NCI-H2107 (cell line): ENCODE data around the gene GANC.
"Not testable (repeated sequence)": the region's sequence is repeated elsewhere in the genome, so short reads cannot be mapped to it uniquely, and the experiment has no call there.

Source experiments
- DNase-seq: peaks from one replicate; lab custom pipeline; 2025; lab: John Stamatoyannopoulos, UW

GANC gene

DNA sequence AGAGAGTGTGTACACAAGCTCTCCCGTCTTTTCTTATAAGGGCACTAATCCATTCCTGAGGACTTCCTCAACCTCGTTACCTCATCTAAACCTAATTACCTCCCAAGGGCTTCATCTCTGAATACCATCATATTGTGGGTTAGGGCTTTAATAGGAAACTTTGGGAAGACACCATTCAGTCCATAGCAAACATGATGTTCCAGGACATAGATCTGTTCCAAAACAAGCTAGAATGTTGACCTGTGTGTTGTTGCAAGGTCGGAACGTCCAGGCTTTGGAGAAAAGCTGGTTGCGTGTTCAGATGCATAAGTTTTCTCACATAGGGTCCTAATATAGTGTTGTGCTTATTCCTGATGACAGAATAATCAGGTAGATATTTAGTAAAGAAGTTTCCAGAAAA, 9.9 kb downstream of the GANC start:
- no peak for DNase-seq

DNA sequence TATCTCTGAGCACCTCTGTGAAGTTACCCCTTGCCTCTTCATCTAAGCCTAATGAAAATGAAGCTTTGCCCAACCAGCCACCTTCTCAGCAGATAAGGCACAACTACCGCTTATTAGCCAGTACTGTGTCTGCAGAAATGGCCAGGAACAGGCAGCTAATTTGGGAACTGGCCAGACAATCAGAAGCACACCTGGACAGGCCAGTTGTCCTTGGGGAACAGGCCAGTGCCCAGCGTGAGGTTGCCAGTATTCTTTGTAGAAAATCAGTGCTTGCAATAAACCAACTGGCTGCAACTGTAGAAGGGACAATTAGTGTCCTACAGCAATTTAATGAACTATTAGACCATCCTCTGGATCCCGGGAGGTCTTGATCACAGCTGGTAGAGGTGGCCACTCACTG, 10.7 kb downstream of the GANC start:
- DNase-seq = no peak

DNA sequence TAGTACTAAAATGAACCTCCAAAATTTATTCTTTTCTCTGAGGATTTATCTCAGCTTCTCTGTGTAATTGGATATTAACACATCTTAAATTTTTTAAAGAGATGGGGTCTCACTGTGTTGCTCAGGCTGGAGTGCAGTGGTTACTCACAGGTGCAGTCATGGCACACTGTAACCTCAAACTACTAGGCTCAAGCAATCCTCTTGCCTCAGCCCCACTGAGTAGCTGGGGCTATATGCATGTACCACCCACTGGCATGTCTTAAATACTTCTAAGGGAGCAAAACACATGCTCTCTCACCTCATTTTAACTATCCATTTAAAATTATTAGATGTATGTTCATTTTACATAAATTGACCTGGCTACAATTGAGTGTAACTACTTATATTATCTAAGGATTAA, 11.6 kb downstream of the GANC start:
- DNase-seq = no peak

DNA sequence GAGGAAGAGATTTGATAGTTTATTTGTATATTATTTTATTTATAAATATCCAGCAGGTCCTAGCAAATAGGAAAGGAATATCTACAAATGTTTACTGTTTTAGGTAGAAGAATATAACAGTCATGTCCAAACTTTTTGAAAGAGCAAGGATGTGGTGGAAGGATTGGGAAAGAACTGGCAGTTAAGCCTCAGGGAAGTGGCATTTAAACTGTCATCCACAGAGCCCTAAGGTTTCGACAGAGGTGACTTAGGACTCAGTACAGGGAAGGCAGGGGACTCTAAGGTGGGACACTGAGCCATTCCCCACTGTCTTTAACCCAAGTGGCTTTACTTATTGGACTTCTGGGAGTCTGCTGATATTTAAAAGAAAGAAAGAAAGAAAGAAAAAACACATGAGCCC, 12.0 kb downstream of the GANC start:
- no peak for DNase-seq

DNA sequence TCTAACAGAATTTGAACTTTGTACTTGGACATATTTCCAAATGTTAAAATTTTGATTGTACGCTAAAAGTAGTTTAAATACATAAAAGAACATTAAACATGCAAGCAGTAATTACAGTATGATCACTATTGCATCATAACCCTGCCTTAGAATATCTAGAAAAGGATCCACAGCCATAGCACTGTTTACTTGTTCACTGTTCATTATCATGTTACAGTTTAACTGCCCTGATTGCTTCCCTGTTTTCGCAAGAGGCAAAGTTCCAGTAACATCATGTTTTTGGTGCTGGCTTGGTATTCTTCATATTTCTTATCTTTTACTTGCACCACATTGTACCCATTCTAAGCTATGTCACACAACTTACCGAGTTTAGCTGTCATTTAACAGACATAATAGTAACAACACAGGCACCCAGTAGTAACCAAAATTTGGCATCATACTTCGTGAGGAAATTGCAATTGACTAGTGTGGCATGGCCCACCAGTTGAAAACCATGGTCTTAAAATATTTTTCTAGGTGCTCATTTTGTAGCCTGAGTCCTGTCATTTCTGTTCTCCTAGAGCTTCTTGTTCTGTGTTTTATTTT, 13.5 kb downstream of the GANC start:
- DNase-seq = no peak

DNA sequence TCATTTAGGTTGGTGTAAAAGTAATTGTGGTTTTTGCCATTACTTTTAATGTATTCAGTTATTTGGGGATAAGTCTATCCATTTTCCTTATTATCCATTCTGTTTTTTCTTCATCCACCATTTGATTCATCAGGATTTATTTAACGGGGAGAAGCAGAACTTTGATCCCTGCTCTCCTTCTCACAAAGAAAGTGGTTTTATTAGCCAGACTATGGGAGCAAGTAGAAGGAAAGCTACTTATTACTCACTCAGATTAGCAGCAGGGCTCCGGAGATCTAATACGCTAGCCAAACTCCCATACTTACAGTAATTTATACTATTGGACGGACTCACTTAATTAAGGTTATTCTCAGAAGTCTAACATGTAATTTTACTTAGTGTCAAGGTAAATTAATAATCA, 14.9 kb downstream of the GANC start:
- no peak for DNase-seq

DNA sequence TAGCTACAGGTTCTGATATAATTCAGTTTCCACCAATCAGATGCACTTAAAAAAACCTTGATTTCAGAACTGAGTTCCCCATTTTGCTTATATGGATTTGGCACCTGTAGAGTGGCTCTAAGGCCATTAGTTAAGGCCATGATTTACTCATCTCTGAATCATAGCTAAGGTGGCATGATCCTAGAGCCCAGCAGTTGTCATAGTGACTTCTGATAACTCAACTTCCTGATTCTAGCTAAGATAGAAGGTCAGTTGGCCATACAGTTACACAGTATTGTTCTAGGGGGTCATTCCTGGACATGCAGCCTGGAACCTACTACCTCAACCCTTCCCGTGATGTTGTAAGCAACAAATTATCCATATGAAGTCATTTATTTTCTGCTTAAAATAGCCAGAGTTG, 16.2 kb downstream of the GANC start:
- no peak for DNase-seq

DNA sequence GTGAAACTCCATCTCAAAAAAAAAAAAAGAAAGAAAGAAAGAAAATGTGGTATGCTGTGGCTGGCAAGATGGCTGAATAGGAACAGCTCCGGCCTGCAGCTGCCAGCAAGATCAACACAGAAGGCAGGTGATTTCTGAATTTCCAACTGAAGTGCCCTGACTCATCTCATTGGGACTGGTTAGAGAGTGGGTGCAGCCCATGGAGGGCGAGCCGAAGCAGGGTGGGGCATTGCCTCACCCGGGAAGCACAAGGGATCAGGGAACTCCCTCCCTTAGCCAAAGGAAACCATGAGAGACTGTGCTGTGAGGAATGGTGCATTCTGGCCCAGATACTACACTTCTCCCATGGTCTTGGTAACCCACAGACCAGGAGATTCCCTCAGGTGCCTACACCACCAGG, 28.0 kb downstream of the GANC start:
- DNase-seq = not testable (repeated sequence)

DNA sequence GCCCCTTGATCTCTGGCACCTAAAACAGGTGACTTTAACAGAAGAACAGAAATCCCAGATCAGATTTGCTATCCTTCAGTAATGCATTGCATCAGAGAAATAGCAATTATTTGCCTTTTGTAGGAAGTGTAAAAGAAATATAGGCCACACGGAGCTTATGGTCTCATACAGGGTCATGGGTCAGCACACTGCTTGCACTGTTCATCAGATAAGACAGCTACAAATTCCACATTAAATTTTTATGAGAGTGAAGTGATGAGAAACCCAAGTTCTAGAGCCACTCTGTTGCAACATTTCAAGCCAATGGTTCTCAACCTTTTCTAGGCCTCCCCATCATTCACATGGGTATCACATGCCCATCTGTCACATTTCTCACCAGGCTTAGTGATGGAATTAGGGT, 33.7 kb downstream of the GANC start:
- DNase-seq = no peak

DNA sequence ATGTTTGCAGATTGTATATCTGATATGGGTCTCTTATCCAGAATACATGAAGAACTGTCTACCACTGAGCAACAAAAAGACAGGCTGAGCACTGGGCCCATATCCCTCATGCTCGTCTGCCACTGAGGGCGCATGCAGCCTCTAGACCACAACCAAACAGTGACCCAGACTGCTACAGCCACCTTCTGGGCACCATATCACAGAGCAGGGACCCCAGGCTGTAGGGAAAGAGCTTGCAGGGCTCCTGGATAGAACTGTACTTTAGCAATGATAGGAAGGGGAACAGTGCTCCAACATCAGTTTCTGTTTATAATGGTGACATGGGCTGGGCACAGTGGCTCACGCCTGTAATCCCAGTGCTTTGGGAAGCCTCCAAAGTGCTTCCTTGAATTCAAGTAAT, 40.5 kb downstream of the GANC start:
- no peak for DNase-seq

DNA sequence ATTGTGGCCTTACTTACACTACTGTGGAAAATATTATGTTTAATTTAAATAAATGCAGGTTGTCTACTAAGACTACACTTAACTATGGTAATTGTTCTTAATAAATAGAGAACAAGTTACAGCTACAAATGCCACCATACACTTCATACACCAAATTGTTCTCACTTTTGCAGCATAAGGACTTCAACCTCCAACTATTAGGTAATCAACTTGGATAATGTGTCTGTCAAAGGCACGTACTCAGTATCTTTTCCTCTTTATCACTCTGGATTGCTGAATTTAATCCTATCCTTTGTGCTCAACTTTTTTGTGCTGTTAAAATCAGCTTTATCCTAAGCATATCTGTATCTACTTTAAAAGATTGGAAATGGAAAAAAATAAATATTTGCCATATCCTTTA, 41.8 kb downstream of the GANC start:
- no peak for DNase-seq

DNA sequence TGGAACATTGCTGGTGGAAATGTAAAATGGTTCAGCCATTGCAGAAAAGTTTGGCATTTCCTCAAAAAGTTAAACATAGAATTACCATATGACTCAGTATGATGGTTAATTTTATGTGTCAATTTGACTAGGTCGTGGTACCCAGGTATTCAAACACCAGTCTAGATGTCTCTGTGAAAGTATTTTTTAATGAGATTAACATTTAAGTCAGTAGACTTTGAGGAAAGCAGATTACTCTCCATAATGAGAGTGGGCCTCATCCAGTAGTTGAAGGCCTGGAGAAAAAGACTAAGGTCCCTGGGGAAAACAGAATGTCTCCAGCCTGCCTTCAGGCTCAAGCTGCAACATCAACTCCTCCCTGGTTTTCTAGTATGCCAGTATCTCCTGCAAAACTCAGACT, 42.5 kb downstream of the GANC start:
- no peak for DNase-seq

DNA sequence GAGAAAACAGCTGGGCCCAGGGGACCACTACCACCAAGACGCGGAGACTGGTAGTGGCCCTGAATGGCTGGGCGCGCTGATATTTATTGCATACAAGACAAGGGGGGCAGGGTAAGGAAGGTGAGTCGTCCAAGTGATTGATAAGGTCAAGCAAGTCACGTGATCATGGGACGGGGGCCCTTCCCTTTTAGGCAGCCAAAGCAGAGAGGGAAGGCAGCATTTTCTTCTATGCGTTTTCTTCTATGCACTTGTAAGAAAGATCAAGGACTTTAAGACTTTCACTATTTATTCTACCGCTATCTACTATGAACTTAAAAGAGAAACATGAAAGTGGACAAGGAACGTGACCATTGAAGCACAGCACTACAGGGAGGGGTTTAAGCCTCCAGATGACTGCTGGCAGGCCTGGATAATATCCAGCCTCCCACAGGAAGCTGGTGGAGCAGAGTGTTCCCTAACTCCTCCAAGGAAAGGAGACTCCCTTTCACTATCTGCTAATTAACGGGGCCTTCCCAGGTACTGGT, 43.3 kb downstream of the GANC start:
- not testable (repeated sequence) for DNase-seq

DNA sequence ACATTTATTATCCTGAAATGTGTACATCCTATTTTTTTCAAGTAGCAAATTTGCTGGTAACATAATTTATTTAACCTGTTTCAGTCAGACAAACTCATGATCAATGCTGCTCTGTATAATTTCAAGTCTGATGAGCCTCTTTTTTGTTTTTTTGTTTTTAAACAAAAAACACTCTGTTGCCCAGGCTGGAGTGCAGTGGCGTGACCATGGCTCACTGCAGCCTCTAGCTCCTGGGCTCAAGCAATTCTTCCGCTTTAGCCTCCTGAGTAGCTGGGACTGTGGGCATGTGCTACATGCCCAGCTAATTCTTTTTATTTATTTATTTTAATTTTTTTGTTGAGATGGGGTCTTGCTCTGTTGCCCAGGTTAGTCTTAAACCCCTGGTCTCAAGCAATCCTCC, 46.2 kb downstream of the GANC start:
- DNase-seq = no peak

DNA sequence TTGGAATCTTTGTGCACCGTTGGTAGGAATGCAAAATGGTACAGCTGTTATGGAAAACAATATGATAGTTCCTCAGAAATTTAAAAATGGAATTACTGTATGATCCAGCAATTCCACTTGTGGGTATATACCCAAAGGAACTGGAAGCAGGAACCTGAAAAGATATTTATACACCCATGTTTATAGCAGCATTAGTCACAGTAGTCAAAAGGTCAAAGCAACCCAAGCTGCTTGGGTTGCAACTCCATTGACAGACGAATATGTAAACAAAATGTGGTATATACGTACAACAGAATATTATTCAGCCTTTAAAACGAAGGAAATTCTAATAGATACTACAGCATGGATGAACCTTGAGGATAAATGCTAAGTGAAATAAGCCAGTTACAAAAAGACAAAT, 51.3 kb downstream of the GANC start:
- no peak for DNase-seq

DNA sequence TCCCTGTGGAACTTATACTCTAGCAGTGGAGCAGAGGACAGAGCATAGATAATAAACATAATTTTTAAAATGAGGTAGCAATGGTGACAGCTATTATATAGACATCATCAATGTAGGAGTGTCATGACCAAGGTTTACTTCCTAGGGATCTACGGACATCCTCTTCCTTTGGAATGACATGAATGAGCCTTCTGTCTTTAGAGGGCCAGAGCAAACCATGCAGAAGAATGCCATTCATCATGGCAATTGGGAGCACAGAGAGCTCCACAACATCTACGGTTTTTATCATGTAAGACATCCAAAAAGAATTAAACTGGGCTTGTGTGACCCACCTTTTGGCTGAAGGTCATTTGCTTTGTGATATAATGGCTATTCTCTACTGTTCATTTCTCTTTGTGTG, 56.2 kb downstream of the GANC start:
- DNase-seq = no peak

DNA sequence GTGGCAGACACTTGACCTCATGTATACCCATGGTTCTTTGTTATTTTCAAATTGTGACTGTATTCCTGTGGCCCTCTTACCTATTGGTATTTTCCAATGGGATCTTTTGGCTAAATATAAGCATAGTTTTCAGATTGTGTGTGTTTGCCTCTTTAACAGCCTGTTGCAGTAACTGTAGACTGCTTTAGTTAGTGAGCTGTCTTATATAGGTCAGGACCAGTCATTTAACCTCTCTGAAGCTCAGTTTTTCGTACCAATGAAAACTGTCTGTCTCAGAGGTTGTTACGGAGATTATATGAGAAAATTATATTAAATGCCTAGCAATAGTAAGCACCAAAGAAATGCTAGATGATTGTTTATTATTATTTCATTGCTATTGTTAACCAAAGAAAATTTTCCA, 57.0 kb downstream of the GANC start:
- DNase-seq = no peak

DNA sequence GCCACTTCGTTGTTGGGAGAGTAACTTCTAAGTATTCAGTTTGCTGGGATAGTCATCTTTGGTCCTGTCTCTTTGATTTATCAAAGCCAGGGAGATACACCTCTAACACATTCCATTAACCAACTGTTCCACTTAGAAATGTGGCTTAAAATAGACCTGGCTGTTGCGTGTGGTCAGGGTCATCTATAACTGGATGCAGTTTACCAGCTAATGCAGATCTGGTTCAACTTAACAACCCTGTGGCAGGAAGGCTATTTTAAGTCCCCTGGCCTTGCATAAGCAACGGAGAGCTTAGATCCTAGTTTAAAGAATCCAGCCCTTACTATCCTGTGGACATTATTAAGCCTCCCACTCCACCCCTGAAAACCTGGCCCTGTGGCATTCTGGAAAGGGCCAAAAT, 58.2 kb downstream of the GANC start:
- no peak for DNase-seq

DNA sequence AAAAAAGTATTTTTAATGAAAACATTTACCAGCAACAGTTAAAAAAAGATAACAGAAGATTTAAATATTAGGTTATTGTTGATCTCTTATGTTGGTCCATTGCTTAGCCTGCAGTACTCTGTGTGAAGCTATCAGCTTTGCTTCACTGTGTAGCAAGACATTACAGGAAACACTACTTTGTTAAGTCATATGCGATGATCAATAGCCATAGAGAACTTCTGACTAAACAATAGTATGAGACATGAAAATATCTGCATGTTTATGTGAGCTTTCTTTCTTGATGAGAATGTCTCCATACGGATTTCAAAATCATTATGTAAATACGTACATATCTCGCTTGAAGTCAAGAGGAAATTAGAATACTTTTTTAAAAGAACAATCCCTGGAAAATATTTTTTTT, 59.3 kb downstream of the GANC start:
- no peak for DNase-seq

DNA sequence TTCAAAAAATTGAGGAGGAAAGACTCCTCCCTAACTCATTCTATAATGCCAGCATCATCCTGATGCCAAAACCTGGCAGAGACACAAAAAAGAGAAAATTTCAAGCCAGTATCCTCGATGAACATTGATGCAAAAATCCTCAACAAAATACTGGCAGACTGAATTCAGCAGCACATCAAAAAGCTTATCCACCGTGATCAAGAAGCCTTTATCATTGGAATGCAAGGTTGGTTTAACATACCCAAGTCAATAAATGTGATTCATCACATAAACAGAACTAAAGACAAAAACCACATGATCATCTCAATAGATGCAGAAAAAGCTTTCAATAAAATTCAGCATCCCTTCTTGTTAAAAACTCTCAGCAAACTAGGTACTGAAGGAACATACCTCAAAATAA, 62.1 kb downstream of the GANC start:
- DNase-seq = no peak

DNA sequence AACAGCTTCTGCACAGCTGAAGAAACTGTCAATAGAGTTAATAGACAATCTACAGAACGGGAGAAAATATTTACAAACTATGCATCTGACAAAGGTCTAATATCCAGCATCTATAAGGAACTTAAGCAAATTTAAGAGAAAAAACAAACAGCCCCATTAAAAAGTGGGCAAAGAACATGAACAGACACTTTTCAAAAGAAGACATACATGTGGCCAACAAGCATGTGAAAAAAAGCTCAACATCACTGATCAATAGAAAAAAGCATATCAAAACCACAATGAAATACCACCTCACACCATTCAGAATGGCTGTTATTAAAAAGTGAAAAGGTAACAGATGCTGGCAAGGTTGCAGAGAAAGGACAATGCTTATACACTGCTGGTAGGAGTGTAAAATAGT, 63.6 kb downstream of the GANC start:
- DNase-seq = not testable (repeated sequence)

DNA sequence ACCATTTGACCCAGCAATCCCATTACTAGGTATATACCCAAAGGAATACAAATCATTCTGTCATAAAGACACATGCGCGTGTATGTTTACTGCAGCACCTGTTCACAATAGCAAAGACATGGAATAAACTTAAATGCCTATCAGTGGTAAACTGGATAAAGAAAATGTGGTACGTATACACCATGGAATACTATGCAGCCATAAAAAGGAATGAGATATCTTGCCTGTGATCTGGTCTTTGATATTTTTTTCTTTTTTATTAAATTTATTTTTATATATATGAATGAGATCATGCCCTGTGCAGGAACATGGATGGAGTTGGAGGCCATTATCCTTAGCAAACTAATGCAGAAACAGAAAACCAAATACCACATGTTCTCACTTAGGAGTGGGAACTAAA, 64.1 kb downstream of the GANC start:
- not testable (repeated sequence) for DNase-seq

DNA sequence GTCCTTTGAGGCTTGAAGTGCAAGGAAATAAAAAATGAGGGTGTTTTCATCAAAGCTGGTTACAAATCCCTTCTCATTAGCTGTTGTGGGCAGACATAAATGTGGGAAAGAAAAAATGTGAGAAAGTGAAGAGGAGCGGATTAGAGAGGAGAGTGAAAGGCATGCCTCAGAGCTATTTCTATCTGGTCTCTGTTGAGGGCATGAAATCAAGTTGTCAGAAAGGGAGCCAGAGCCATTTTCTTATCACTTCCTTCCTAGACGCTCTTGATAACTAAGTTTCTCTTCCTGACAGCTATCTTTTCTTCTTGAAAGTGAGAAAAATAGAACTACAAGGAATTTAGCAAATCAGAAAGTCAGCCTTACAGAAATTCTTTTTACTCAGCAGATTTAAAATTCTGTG, 65.5 kb downstream of the GANC start:
- no peak for DNase-seq

DNA sequence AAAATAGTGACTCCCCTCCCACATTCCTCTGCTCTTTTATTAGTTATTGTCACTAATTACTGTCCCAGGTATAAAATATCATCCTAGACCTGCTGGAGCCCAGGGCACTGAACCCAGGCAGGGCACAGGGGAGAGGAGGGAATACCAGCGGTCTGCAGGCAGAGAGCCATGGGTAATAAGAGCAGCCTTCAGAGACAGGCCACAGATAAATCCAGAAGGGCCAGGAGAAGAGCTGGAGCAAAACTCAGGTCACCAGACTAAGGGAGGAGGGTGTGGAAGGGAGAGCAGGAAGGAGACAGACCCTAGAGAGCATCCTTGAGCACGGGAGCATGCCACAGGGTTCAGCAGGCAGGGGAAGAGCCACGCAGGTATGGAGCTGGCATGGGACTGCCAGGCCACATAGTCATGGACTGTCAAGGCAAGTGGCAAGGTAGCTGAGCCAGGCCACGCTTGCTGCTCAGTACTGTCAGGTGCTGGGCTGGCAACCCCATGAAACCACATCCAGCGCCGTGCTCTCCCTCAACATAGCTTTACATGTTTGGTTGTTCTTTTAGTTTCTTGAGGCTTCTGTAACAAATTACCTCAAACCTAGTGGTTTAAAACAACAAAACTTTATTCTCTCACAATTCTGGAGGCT, 70.7 kb downstream of the GANC start:
- DNase-seq = no peak
